Pulmonary artery endothelial cell (primary cell): ENCODE measurements around the gene M1AP. TPM values are rescaled to one million over a fixed set of nuclear protein-coding genes. Genes with fewer than 3 reads are reported as not detected.

ENCODE experiments used
- DNase-seq: peaks from one replicate; pipeline ENCODE4 v3.0.0-alpha.2; 2011; ENCODE audit warnings: low read depth, low spot score
- total RNA-seq: library from RNA; depleted of rRNA; stranded (reverse); fragments of >200 nt; gene quantifications from 2 replicates; pipeline ENCODE4 v1.2.3, GENCODE V29; 2014

M1AP gene
- total RNA-seq, 1 donor from 2014 or later: not detected

- DNase-seq: no peak
Observed at GRCh38 chr2:74593826-74594772, 54.0 kb downstream of the M1AP start.

GRCh38 chr2:74588664-74589063 is 59.5 kb downstream of the M1AP start:
- DNase-seq: no peak

- no peak for DNase-seq
Observed at GRCh38 chr2:74587664-74588277, 60.4 kb downstream of the M1AP start.

GRCh38 chr2:74585406-74586185 is 62.5 kb downstream of the M1AP start:
- no peak for DNase-seq

GRCh38 chr2:74584088-74584645 is 64.0 kb downstream of the M1AP start:
- no peak for DNase-seq

GRCh38 chr2:74583504-74583903 is 64.6 kb downstream of the M1AP start:
- no peak for DNase-seq

- DNase-seq: no peak
Observed at GRCh38 chr2:74582184-74582583, 65.9 kb downstream of the M1AP start.

GRCh38 chr2:74581463-74581862 is 66.7 kb downstream of the M1AP start:
- no peak for DNase-seq

GRCh38 chr2:74578408-74578807 is 69.7 kb downstream of the M1AP start:
- DNase-seq: no peak

- no peak for DNase-seq
Observed at GRCh38 chr2:74577448-74577847, 70.7 kb downstream of the M1AP start.

- no peak for DNase-seq
Observed at GRCh38 chr2:74576863-74577229, 71.3 kb downstream of the M1AP start.

GRCh38 chr2:74576211-74576862 is 71.8 kb downstream of the M1AP start:
- DNase-seq: no peak

GRCh38 chr2:74575320-74575719 is 72.8 kb downstream of the M1AP start:
- no peak for DNase-seq

GRCh38 chr2:74573747-74574562 is 74.2 kb downstream of the M1AP start:
- DNase-seq: no peak

GRCh38 chr2:74572178-74572925 is 75.8 kb downstream of the M1AP start:
- no peak for DNase-seq

GRCh38 chr2:74571058-74571457 is 77.1 kb downstream of the M1AP start:
- DNase-seq: no peak

GRCh38 chr2:74569686-74570085 is 78.4 kb downstream of the M1AP start:
- no peak for DNase-seq

GRCh38 chr2:74567881-74568280 is 80.2 kb downstream of the M1AP start:
- no peak for DNase-seq

GRCh38 chr2:74566754-74567085 is 81.4 kb downstream of the M1AP start:
- no peak for DNase-seq
